HEK293 (cell line): ENCODE data around the gene XRCC6.
A peak's percentile ranks its signal among the peaks of the same experiment; 100 is the strongest.

ENCODE experiments used
- CTCF ChIA-PET: fragments of 350-600 bp; formaldehyde crosslinking; extraction: SDS; loops from one replicate; lab custom pipeline; 2021; ENCODE audit warnings: antibody characterized with exemption; lab: Yijun Ruan, JAX
- POLR2A ChIA-PET: fragments of 300-600 bp; formaldehyde crosslinking; extraction: SDS; loops from one replicate; lab custom pipeline; 2020; ENCODE audit warnings: antibody characterized with exemption, inconsistent platforms; lab: Yijun Ruan, JAX
- H3K27ac ChIP-seq: fragments of 200-500 bp; sonication (Bioruptor generic); 2 replicates; pipeline ENCODE4 v1.5.1; 2014; ENCODE audit warnings: low read depth, low read length, control low read depth, inconsistent platforms; ENCODE audit errors: extremely low read depth
- H3K36me3 ChIP-seq, 2 experiments: fragments of 200-500 bp in 1 of 2; sonication (Bioruptor generic) in 1 of 2; 1 replicate in 1 of 2; 2 replicates in 1 of 2; pipeline ENCODE4 v1.5.1; 2014 to 2017; ENCODE audit warnings: inconsistent platforms in 2 of 2, low read length in 2 of 2; ENCODE audit not compliant: control insufficient read depth in 2 of 2, insufficient read depth in 1 of 2
- H3K4me1 ChIP-seq: fragments of 200-500 bp; sonication (Bioruptor generic); 2 replicates; pipeline ENCODE4 v1.5.1; 2014; ENCODE audit warnings: mild to moderate bottlenecking, low read length, inconsistent platforms; ENCODE audit not compliant: control insufficient read depth, insufficient read depth
- H3K4me3 ChIP-seq: 2 replicates; pipeline ENCODE4 v1.5.1; 2011; ENCODE audit warnings: low read depth, mild to moderate bottlenecking, control low read depth, low read length, moderate library complexity
- H3K9me3 ChIP-seq: fragments of 200-500 bp; sonication (Bioruptor generic); 2 replicates; pipeline ENCODE4 v1.5.1; 2014; ENCODE audit warnings: low read depth, low read length, inconsistent platforms; ENCODE audit not compliant: control insufficient read depth, insufficient read depth
- FEZF1 ChIP-seq: fragments of 450-650 bp; formaldehyde crosslinking; IDR thresholded peaks from 2 replicates; pipeline ENCODE4 v1.5.1; 2016; ENCODE audit warnings: missing biosample characterization, missing genetic modification characterization
- GLI2 ChIP-seq: fragments of 450-650 bp; formaldehyde crosslinking; IDR thresholded peaks from 2 replicates; pipeline ENCODE4; 2017; ENCODE audit warnings: missing biosample characterization, missing genetic modification characterization, low read depth, borderline replicate concordance
- GLIS2 ChIP-seq: fragments of 450-650 bp; formaldehyde crosslinking; IDR thresholded peaks from 2 replicates; pipeline ENCODE4 v1.5.1; 2016; ENCODE audit warnings: missing biosample characterization, missing genetic modification characterization
- OSR2 ChIP-seq: fragments of 450-650 bp; formaldehyde crosslinking; IDR thresholded peaks from 2 replicates; pipeline ENCODE4 v1.5.1; 2016; ENCODE audit warnings: missing biosample characterization, missing genetic modification characterization
- SETDB1 ChIP-seq: IDR thresholded peaks from one replicate; pipeline ENCODE4 v1.6.1; 2017; ENCODE audit warnings: mild to moderate bottlenecking, low read length, moderate library complexity, mixed read lengths; ENCODE audit not compliant: insufficient read length
- ZBTB26 ChIP-seq: fragments of 450-650 bp; formaldehyde crosslinking; optimal IDR thresholded peaks from 2 replicates; pipeline ENCODE3; 2016; ENCODE audit warnings: missing biosample characterization, mild to moderate bottlenecking, missing genetic modification characterization
- ZNF121 ChIP-seq: fragments of 450-650 bp; formaldehyde crosslinking; IDR thresholded peaks from 2 replicates; pipeline ENCODE4 v1.5.1; 2016; ENCODE audit warnings: missing biosample characterization, missing genetic modification characterization
- ZNF133 ChIP-seq: fragments of 450-650 bp; formaldehyde crosslinking; IDR thresholded peaks from 2 replicates; pipeline ENCODE4 v1.5.1; 2016; ENCODE audit warnings: missing biosample characterization, missing genetic modification characterization
- ZNF155 ChIP-seq: fragments of 450-650 bp; formaldehyde crosslinking; IDR thresholded peaks from 2 replicates; pipeline ENCODE4 v1.5.1; 2016; ENCODE audit warnings: missing biosample characterization, missing genetic modification characterization
- ZNF184 ChIP-seq: fragments of 450-650 bp; IDR thresholded peaks from 2 replicates; pipeline ENCODE4 v1.5.1; 2018; ENCODE audit warnings: missing biosample characterization, mild to moderate bottlenecking, missing genetic modification characterization
- ZNF292 ChIP-seq: fragments of 450-650 bp; formaldehyde crosslinking; IDR thresholded peaks from 2 replicates; pipeline ENCODE4 v1.5.1; 2016; ENCODE audit warnings: low read depth, missing biosample characterization, missing genetic modification characterization, borderline replicate concordance
- ZNF335 ChIP-seq: fragments of 450-650 bp; formaldehyde crosslinking; conservative IDR thresholded peaks from 2 replicates; pipeline ENCODE4 v1.5.1; 2016; ENCODE audit warnings: missing biosample characterization, missing genetic modification characterization
- ZNF433 ChIP-seq: fragments of 450-650 bp; formaldehyde crosslinking; IDR thresholded peaks from 2 replicates; pipeline ENCODE4 v1.5.1; 2016; ENCODE audit warnings: missing biosample characterization, missing genetic modification characterization, low read depth
- ZNF521 ChIP-seq: fragments of 450-650 bp; formaldehyde crosslinking; IDR thresholded peaks from 2 replicates; pipeline ENCODE4 v1.5.1; 2017; ENCODE audit warnings: missing biosample characterization, mild to moderate bottlenecking, missing genetic modification characterization
- ZNF621 ChIP-seq: fragments of 450-650 bp; formaldehyde crosslinking; IDR thresholded peaks from 2 replicates; pipeline ENCODE4 v1.5.1; 2017; ENCODE audit warnings: missing biosample characterization, missing genetic modification characterization
- ZNF629 ChIP-seq: fragments of 450-650 bp; formaldehyde crosslinking; IDR thresholded peaks from 2 replicates; pipeline ENCODE4 v1.5.1; 2017; ENCODE audit warnings: missing biosample characterization, missing genetic modification characterization
- ZNF658 ChIP-seq: fragments of 450-650 bp; formaldehyde crosslinking; IDR thresholded peaks from 2 replicates; pipeline ENCODE4; 2016; ENCODE audit warnings: missing biosample characterization, missing genetic modification characterization
- ZSCAN16 ChIP-seq: fragments of 450-650 bp; formaldehyde crosslinking; IDR thresholded peaks from 2 replicates; pipeline ENCODE4 v1.5.1; 2016; ENCODE audit warnings: missing biosample characterization, missing genetic modification characterization
- ZSCAN4 ChIP-seq: fragments of 450-650 bp; formaldehyde crosslinking; IDR thresholded peaks from 2 replicates; pipeline ENCODE4 v1.5.1; 2017; ENCODE audit warnings: missing biosample characterization, missing genetic modification characterization
- TF ChIP-seq, protein P1 (sequence below): fragments of 450-650 bp; formaldehyde crosslinking; IDR thresholded peaks from 2 replicates; pipeline ENCODE4 v1.5.1; 2016; ENCODE audit warnings: missing biosample characterization, missing genetic modification characterization
- TF ChIP-seq, protein P2 (sequence below): sonication (generic); formaldehyde crosslinking; IDR thresholded peaks from 2 replicates; pipeline ENCODE4 v1.8.1; 2022; ENCODE audit warnings: mild to moderate bottlenecking, moderate library complexity, missing genetic modification reagents

Gene XRCC6

GRCh38 chr22:41650229-41650628 is 29.1 kb downstream of the XRCC6 start:
- Histone ChIP-seq H3K9me3 (no peaks in the 10 kb centered on the region), H3K4me1 (no peaks in the 10 kb centered on the region), H3K36me3 (peaks cover 95% of the 10 kb centered on the region in 2 experiments), H3K27ac (no peak overlapping the region), H3K4me3 (no peak overlapping the region)
- ChIA-PET CTCF (interaction anchor here (0.6 kb wide), 1 partner anchor 22 kb away, joined by 3 read pairs; no protein-coding TSS in a partner anchor), POLR2A (interaction anchor here (0.6 kb wide), 1 partner anchor 330 kb away, joined by 12 read pairs; no protein-coding TSS in a partner anchor)
- TF ChIP-seq ZNF121 (tag by site-specific recombination) (peak; percentile 93), ZNF621 (tag by site-specific recombination) (no peak), ZSCAN4 (tag by site-specific recombination) (no peak), ZNF133 (tag by site-specific recombination) (no peak)

- Histone ChIP-seq H3K4me3 (no peak overlapping the region), H3K27ac (no peak overlapping the region), H3K9me3 (no peaks in the 10 kb centered on the region), H3K36me3 (peaks cover 95 to 96% of the 10 kb centered on the region in 2 experiments), H3K4me1 (no peaks in the 10 kb centered on the region)
- TF ChIP-seq ZSCAN16 (tag by site-specific recombination) (no peak), GLI2 (no peak), ZNF335 (tag by site-specific recombination) (no peak), ZNF433 (tag by site-specific recombination) (no peak), ZNF155 (tag by site-specific recombination) (no peak)
- CTCF ChIA-PET = interaction anchor here (0.6 to 1.7 kb wide), 3 partner anchors 16 to 55 kb away, joined by 3 to 12 read pairs (median 6); no protein-coding TSS in a partner anchor
- POLR2A ChIA-PET = interaction anchor here (0.6 to 1.9 kb wide), 6 partner anchors 10 to 205 kb away, joined by 4 to 7 read pairs (median 4); no protein-coding TSS in a partner anchor
Measured at GRCh38 chr22:41650821-41651220, 29.7 kb downstream of the XRCC6 start.

- no peaks in the 10 kb centered on the region for H3K9me3 ChIP-seq
- CTCF ChIA-PET = interaction anchor here (0.5 to 2.3 kb wide), 3 partner anchors 13 to 506 kb away, joined by 3 to 17 read pairs (median 3); no protein-coding TSS in a partner anchor
- TF ChIP-seq ZNF658 (tag by site-specific recombination) (no peak), FEZF1 (no peak), SETDB1 (no peak), GLIS2 (tag by site-specific recombination) (no peak), ZNF292 (tag by site-specific recombination) (no peak), ZNF184 (tag by site-specific recombination) (no peak), OSR2 (tag by site-specific recombination) (no peak), ZBTB26 (tag by site-specific recombination) (no peak), ZNF521 (no peak), ZNF629 (no peak)
- TF ChIP-seq, protein P1, sequence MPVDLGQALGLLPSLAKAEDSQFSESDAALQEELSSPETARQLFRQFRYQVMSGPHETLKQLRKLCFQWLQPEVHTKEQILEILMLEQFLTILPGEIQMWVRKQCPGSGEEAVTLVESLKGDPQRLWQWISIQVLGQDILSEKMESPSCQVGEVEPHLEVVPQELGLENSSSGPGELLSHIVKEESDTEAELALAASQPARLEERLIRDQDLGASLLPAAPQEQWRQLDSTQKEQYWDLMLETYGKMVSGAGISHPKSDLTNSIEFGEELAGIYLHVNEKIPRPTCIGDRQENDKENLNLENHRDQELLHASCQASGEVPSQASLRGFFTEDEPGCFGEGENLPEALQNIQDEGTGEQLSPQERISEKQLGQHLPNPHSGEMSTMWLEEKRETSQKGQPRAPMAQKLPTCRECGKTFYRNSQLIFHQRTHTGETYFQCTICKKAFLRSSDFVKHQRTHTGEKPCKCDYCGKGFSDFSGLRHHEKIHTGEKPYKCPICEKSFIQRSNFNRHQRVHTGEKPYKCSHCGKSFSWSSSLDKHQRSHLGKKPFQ (tag by site-specific recombination) = no peak
- TF ChIP-seq, protein P2, sequence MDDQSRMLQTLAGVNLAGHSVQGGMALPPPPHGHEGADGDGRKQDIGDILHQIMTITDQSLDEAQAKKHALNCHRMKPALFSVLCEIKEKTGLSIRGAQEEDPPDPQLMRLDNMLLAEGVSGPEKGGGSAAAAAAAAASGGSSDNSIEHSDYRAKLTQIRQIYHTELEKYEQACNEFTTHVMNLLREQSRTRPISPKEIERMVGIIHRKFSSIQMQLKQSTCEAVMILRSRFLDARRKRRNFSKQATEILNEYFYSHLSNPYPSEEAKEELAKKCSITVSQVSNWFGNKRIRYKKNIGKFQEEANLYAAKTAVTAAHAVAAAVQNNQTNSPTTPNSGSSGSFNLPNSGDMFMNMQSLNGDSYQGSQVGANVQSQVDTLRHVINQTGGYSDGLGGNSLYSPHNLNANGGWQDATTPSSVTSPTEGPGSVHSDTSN (CRISPR knock-in tag) = no peak
- POLR2A ChIA-PET = interaction anchor here (0.9 to 1.7 kb wide), 2 partner anchors 33 to 64 kb away, joined by 3 to 4 read pairs; partner anchors contain the start of genes DESI1, PMM1 and XRCC6
- peaks cover 95 to 97% of the 10 kb centered on the region in 2 experiments for H3K36me3 ChIP-seq
- no peak overlapping the region for H3K4me3 ChIP-seq
- H3K27ac ChIP-seq = no peak overlapping the region
- H3K4me1 ChIP-seq = no peaks in the 10 kb centered on the region
Measured at GRCh38 chr22:41654322-41654721, 33.2 kb downstream of the XRCC6 start.
